HCT116 (cell line): ENCODE results near the gene MRTFB. TPM values are rescaled to one million over a fixed set of nuclear protein-coding genes. Genes with fewer than 3 reads are reported as not detected.
"Not testable (repeated sequence)": the region's sequence is repeated elsewhere in the genome, so short reads cannot be mapped to it uniquely, and the experiment has no call there.

Experiments used
- ATAC-seq: fragments of 200-7000 bp; cut with Tn5 transposase; 2 replicates; pipeline ENCODE4 v1.9.1; 2020; ENCODE audit warnings: mild to moderate bottlenecking, moderate library complexity
- BruUV-seq: library from RNA; stranded (reverse); fragments of 400-500 nt; replicated peaks from 2 replicates; lab custom pipeline; 2021; lab: Mats Ljungman, UMichigan
- CTCF ChIA-PET: fragments of 300-600 bp; sonication (Branson Sonifier 250); formaldehyde crosslinking; loops from one replicate; lab custom pipeline; 2021; ENCODE audit warnings: antibody characterized with exemption; lab: Charles Lee
- POLR2A ChIA-PET: fragments of 300-600, 350-600 bp; sonication (Branson Sonifier 250); formaldehyde crosslinking; loops from one replicate; lab custom pipeline; 2021; ENCODE audit warnings: antibody characterized with exemption; lab: Charles Lee
- RAD21 ChIA-PET, 2 experiments: fragments of 300-600 bp; sonication (Branson Sonifier 250); formaldehyde crosslinking; loops; one replicate each; lab custom pipeline; 2023; ENCODE audit warnings: low total read pairs in 2 of 2; ENCODE audit not compliant: uncharacterized antibody in 2 of 2, unreplicated experiment in 2 of 2, low non-redundant PET in 1 of 2; lab: Charles Lee
- DNase-seq: peaks from one replicate; pipeline ENCODE4 v3.0.0-alpha.2; 2010; ENCODE audit warnings: low read depth, low spot score
- H2AFZ ChIP-seq: fragments of 200-600 bp; shearing (Covaris generic), sonication (generic); 2 replicates; pipeline ENCODE4 v1.6.1; 2017; ENCODE audit warnings: low read depth, mixed run types, mixed read lengths, antibody characterized with exemption, low read length; ENCODE audit not compliant: poor library complexity, severe bottlenecking
- H3K27ac ChIP-seq: 2 replicates; pipeline ENCODE4 v1.5.1; 2012; ENCODE audit warnings: low read depth, low read length
- H3K27me3 ChIP-seq: fragments of 200-600 bp; sonication (generic); 2 replicates; pipeline ENCODE4 v1.6.1; 2016; ENCODE audit warnings: mixed run types, low read length, mixed read lengths; ENCODE audit not compliant: insufficient read depth
- H3K36me3 ChIP-seq, 2 experiments: fragments of 200-500 bp in 1 of 2; fragments of 200-600 bp in 1 of 2; sonication (Bioruptor generic) in 1 of 2; sonication (generic) in 1 of 2; 2 replicates each; pipeline versions ENCODE4 v1.5.1 to v1.6.1; 2014 to 2016; ENCODE audit warnings: low read length in 2 of 2, inconsistent platforms in 1 of 2, mixed read lengths in 1 of 2, mixed run types in 1 of 2; ENCODE audit not compliant: insufficient read depth in 2 of 2, control insufficient read depth in 1 of 2
- H3K4me1 ChIP-seq, 2 experiments: fragments of 200-600 bp in 1 of 2; sonication (generic) in 1 of 2; 2 replicates each; pipeline versions ENCODE4 v1.5.1 to v1.6.1; 2012 to 2017; ENCODE audit warnings: low read length in 2 of 2, inconsistent platforms in 1 of 2, mild to moderate bottlenecking in 1 of 2, mixed read lengths in 1 of 2, mixed run types in 1 of 2, moderate library complexity in 1 of 2; ENCODE audit not compliant: insufficient read depth in 2 of 2, control insufficient read depth in 1 of 2
- H3K4me2 ChIP-seq: fragments of 200-600 bp; sonication (generic); 2 replicates; pipeline ENCODE4 v1.6.1; 2017; ENCODE audit warnings: mixed run types, low read length, mixed read lengths
- H3K4me3 ChIP-seq, 2 experiments: fragments of 200-600 bp in 1 of 2; sonication (generic) in 1 of 2; replicated peaks in 1 of 2; 2 replicates each; pipeline ENCODE4 v1.5.1; 2011 to 2016; ENCODE audit warnings: low read length in 2 of 2, control low read depth in 1 of 2, low read depth in 1 of 2, mild to moderate bottlenecking in 1 of 2, mixed read lengths in 1 of 2, mixed run types in 1 of 2
- H3K79me2 ChIP-seq: fragments of 200-600 bp; sonication (generic); 2 replicates; pipeline ENCODE4 v1.6.1; 2017; ENCODE audit warnings: mild to moderate bottlenecking, mixed run types, low read length, moderate library complexity, mixed read lengths; ENCODE audit not compliant: insufficient read depth
- H3K9ac ChIP-seq: fragments of 200-600 bp; sonication (generic); 2 replicates; pipeline ENCODE4 v1.6.1; 2016; ENCODE audit warnings: low read length, mixed read lengths
- H3K9me2 ChIP-seq: fragments of 200-600 bp; sonication (generic), shearing (Covaris generic); 2 replicates; pipeline ENCODE4 v1.6.1; 2017; ENCODE audit warnings: mixed run types, mild to moderate bottlenecking, moderate library complexity; ENCODE audit not compliant: insufficient read depth
- H3K9me3 ChIP-seq, 2 experiments: fragments of 200-500 bp in 1 of 2; fragments of 200-600 bp in 1 of 2; sonication (Bioruptor generic) in 1 of 2; sonication (generic) in 1 of 2; 2 replicates each; pipeline ENCODE4 v1.6.1; 2014 to 2017; ENCODE audit warnings: low read length in 2 of 2, mixed read lengths in 2 of 2, inconsistent platforms in 1 of 2, low read depth in 1 of 2, mild to moderate bottlenecking in 1 of 2, mixed run types in 1 of 2, moderate library complexity in 1 of 2; ENCODE audit not compliant: control insufficient read depth in 1 of 2, insufficient read depth in 1 of 2
- H4K20me1 ChIP-seq: fragments of 200-600 bp; sonication (generic), shearing (Covaris generic); 2 replicates; pipeline ENCODE4 v1.6.1; 2017; ENCODE audit warnings: mixed run types, mild to moderate bottlenecking, moderate library complexity; ENCODE audit not compliant: insufficient read depth
- ELF1 ChIP-seq: IDR thresholded peaks from 2 replicates; pipeline ENCODE4 v1.6.1; 2012; ENCODE audit warnings: low read depth, borderline replicate concordance
- FOSL1 ChIP-seq: IDR thresholded peaks from 2 replicates; pipeline ENCODE4 v1.6.1; 2012; ENCODE audit warnings: low read depth
- JUND ChIP-seq: IDR thresholded peaks from 2 replicates; pipeline ENCODE4 v1.6.1; 2012
- POLR2AphosphoS5 ChIP-seq: IDR thresholded peaks from 2 replicates; pipeline ENCODE4 v1.6.1; 2011; ENCODE audit warnings: mild to moderate bottlenecking, low read depth, low read length, moderate library complexity
- SIN3A ChIP-seq: IDR thresholded peaks from 2 replicates; pipeline ENCODE4 v1.6.1; 2012; ENCODE audit warnings: low read depth
- SP1 ChIP-seq: IDR thresholded peaks from 2 replicates; pipeline ENCODE4 v1.6.1; 2012; ENCODE audit warnings: low read depth
- TCF7L2 ChIP-seq: IDR thresholded peaks from 2 replicates; pipeline ENCODE4 v1.7.0; 2011; ENCODE audit warnings: borderline replicate concordance, inconsistent platforms; ENCODE audit not compliant: insufficient read depth, insufficient read length; ENCODE audit errors: extremely low read depth
- YY1 ChIP-seq: IDR thresholded peaks from 2 replicates; pipeline ENCODE4 v1.6.1; 2011; ENCODE audit warnings: low read length, low read depth, moderate library complexity, mild to moderate bottlenecking; ENCODE audit not compliant: insufficient replicate concordance; ENCODE audit errors: extremely low read depth
- intact Hi-C: fragments of 100-400 bp; cut with micrococcal nuclease; formaldehyde crosslinking; loops from 2 replicates; pipeline ENCODE4 v1.10.0; 2022
- total RNA-seq: library from RNA; stranded (reverse); gene quantifications from one replicate; pipeline ENCODE4 v1.2.1, GENCODE V29; 2021; ENCODE audit not compliant: unreplicated experiment
- TF ChIP-seq, protein P1 (sequence below): IDR thresholded peaks from 2 replicates; pipeline ENCODE4 v1.6.1; 2012; ENCODE audit warnings: low read depth
- TF ChIP-seq, protein P2 (sequence below), 3 experiments: fragments of 200-600 bp in 1 of 3; sonication (generic) in 1 of 3; IDR thresholded peaks in 2 of 3; conservative IDR thresholded peaks in 1 of 3; 2 replicates each; pipeline ENCODE4 v1.5.1; 2012 to 2017; ENCODE audit warnings: low read depth in 2 of 3, low read length in 2 of 3, antibody characterized with exemption in 1 of 3, borderline replicate concordance in 1 of 3, control low read depth in 1 of 3, mild to moderate bottlenecking in 1 of 3, mixed read lengths in 1 of 3, mixed run types in 1 of 3, moderate library complexity in 1 of 3; ENCODE audit not compliant: insufficient read depth in 1 of 3
- TF ChIP-seq, protein P3 (sequence below): IDR thresholded peaks from 2 replicates; pipeline ENCODE4 v1.6.1; 2011; ENCODE audit warnings: mild to moderate bottlenecking, low read length, moderate library complexity; ENCODE audit not compliant: insufficient replicate concordance; ENCODE audit errors: extremely low read depth

Gene MRTFB
- total RNA-seq, 1 experiment from 2014 or later: 39.0 TPM

DNA sequence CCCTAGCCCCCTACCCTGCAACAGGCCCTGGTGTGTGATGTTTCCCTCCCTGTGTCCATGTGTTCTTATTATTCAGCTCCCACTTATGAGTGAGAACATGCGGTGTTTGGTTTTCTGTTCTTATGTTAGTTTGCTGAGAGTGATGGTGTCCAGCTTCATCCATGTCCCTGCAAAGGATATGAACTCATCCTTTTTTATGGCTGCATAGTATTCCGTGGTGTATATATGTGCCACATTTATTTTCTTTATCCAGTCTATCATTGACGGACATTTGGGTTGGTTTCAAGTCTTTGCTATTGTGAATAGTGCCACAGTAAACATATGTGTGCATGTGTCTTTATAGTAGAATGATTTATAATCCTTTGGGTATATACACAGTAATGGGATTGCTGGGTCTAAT, 51.3 kb downstream of the MRTFB start:
- H3K27me3 ChIP-seq, H3K4me3 ChIP-seq, H3K27ac ChIP-seq, ATAC-seq, BruUV-seq, RAD21 ChIA-PET, H2AFZ ChIP-seq, H3K9me2 ChIP-seq, CTCF ChIA-PET, H4K20me1 ChIP-seq, H3K9me3 ChIP-seq, intact Hi-C loops, H3K4me2 ChIP-seq, H3K9ac ChIP-seq, DNase-seq, H3K36me3 ChIP-seq, H3K4me1 ChIP-seq, POLR2A ChIA-PET: not testable (repeated sequence)
- peaks cover 57% of the 10 kb centered on the region for H3K79me2 ChIP-seq

DNA sequence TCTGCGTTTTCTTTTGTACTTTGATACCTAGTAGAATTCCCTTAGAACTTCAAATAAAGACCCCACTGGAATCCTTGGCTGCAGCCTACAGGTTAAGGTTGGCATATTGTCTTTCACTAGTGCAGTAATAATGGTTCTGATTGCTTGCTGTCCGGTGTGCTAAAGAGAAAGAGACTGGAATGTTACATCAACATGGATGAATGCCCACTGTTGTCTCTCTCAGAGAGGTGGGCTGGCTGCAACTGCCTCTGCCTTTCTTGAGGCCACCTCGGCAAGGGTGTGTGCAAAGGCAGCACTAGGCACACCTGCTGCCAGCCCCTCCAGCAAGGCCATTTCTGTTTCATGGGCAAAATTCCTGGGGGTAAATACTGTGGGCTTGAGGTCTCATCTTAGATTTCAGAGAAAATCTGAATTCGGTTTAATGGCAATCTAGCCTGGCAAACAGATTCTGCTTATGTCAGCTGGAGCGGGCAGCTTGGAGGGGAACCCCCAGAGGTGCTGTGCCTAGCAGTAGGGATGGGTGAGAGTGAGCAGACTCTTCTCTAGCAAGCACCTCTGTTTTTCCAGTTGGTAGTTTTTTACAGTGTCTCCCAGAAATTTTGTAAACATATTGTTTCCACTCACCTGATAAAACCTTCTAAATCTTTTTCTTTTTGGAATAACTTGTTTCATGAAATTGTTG, 54.0 kb downstream of the MRTFB start:
- H3K9ac ChIP-seq: no peak overlapping the region
- H3K79me2 ChIP-seq: peaks cover 51% of the 10 kb centered on the region
- no peak overlapping the region for H3K27ac ChIP-seq
- no TSS peak for BruUV-seq
- no peaks in the 10 kb centered on the region for H3K27me3 ChIP-seq
- ChIA-PET RAD21 (no interaction called here), POLR2A (no interaction called here), CTCF (no interaction called here)
- no peak overlapping the region for H3K4me2 ChIP-seq
- intact Hi-C loops: no loop called here
- H2AFZ ChIP-seq: no peak overlapping the region
- H3K4me1 ChIP-seq: no peaks in the 10 kb centered on the region
- ATAC-seq (no peak), DNase-seq (no peak)
- no peaks in the 10 kb centered on the region for H3K36me3 ChIP-seq
- H3K9me3 ChIP-seq: no peaks in the 10 kb centered on the region
- H4K20me1 ChIP-seq: 0 out of 2 replicates have a peak, but pooled peaks cover 3% of the 10 kb centered on the region
- H3K4me3 ChIP-seq: no peak overlapping the region
- no peaks in the 10 kb centered on the region for H3K9me2 ChIP-seq
- no peak for TF ChIP-seq POLR2AphosphoS5
- no peak for TF ChIP-seq JUND
- no peak for TF ChIP-seq TCF7L2
- TF ChIP-seq, protein P1, sequence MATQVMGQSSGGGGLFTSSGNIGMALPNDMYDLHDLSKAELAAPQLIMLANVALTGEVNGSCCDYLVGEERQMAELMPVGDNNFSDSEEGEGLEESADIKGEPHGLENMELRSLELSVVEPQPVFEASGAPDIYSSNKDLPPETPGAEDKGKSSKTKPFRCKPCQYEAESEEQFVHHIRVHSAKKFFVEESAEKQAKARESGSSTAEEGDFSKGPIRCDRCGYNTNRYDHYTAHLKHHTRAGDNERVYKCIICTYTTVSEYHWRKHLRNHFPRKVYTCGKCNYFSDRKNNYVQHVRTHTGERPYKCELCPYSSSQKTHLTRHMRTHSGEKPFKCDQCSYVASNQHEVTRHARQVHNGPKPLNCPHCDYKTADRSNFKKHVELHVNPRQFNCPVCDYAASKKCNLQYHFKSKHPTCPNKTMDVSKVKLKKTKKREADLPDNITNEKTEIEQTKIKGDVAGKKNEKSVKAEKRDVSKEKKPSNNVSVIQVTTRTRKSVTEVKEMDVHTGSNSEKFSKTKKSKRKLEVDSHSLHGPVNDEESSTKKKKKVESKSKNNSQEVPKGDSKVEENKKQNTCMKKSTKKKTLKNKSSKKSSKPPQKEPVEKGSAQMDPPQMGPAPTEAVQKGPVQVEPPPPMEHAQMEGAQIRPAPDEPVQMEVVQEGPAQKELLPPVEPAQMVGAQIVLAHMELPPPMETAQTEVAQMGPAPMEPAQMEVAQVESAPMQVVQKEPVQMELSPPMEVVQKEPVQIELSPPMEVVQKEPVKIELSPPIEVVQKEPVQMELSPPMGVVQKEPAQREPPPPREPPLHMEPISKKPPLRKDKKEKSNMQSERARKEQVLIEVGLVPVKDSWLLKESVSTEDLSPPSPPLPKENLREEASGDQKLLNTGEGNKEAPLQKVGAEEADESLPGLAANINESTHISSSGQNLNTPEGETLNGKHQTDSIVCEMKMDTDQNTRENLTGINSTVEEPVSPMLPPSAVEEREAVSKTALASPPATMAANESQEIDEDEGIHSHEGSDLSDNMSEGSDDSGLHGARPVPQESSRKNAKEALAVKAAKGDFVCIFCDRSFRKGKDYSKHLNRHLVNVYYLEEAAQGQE: no peak
- TF ChIP-seq, protein P2, sequence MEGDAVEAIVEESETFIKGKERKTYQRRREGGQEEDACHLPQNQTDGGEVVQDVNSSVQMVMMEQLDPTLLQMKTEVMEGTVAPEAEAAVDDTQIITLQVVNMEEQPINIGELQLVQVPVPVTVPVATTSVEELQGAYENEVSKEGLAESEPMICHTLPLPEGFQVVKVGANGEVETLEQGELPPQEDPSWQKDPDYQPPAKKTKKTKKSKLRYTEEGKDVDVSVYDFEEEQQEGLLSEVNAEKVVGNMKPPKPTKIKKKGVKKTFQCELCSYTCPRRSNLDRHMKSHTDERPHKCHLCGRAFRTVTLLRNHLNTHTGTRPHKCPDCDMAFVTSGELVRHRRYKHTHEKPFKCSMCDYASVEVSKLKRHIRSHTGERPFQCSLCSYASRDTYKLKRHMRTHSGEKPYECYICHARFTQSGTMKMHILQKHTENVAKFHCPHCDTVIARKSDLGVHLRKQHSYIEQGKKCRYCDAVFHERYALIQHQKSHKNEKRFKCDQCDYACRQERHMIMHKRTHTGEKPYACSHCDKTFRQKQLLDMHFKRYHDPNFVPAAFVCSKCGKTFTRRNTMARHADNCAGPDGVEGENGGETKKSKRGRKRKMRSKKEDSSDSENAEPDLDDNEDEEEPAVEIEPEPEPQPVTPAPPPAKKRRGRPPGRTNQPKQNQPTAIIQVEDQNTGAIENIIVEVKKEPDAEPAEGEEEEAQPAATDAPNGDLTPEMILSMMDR (IDR thresholded peaks at IDR 0.05 in 2 of 3, conservative IDR thresholded peaks at IDR 0.05 in 1 of 3; ENCODE audit: borderline replicate concordance in 1 of 3, insufficient read depth in 1 of 3, low read depth in 2 of 3, low read length in 2 of 3): no peak
- no peak for TF ChIP-seq SIN3A
- no peak for TF ChIP-seq ELF1
- TF ChIP-seq, protein P3, sequence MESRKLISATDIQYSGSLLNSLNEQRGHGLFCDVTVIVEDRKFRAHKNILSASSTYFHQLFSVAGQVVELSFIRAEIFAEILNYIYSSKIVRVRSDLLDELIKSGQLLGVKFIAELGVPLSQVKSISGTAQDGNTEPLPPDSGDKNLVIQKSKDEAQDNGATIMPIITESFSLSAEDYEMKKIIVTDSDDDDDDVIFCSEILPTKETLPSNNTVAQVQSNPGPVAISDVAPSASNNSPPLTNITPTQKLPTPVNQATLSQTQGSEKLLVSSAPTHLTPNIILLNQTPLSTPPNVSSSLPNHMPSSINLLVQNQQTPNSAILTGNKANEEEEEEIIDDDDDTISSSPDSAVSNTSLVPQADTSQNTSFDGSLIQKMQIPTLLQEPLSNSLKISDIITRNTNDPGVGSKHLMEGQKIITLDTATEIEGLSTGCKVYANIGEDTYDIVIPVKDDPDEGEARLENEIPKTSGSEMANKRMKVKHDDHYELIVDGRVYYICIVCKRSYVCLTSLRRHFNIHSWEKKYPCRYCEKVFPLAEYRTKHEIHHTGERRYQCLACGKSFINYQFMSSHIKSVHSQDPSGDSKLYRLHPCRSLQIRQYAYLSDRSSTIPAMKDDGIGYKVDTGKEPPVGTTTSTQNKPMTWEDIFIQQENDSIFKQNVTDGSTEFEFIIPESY: no peak
- TF ChIP-seq YY1: no peak
- no peak for TF ChIP-seq FOSL1
- TF ChIP-seq SP1: no peak
